ENCODE results near the gene ZSCAN25.
"Not testable (repeated sequence)": the region's sequence is repeated elsewhere in the genome, so short reads cannot be mapped to it uniquely, and the experiment has no call there.

The ZSCAN25 gene

GRCh38 chr7:99616359-99617191, at the start of gene ZSCAN25:
Gene ZSCAN25, plus strand, starts transcription at chr7:99616946. Its CDS starts 2,661 bp downstream, at chr7:99619607.
- peak; percentile 70 to 73 for DNase-seq (ENCODE audit: low read depth in 2 of 2, low spot score in 1 of 2)

- not testable (repeated sequence) for DNase-seq (ENCODE audit: low read depth in 2 of 2, low spot score in 1 of 2)
These were observed 48.0 kb upstream of the ZSCAN25 start for GRCh38 chr7:99568770-99569169.

DNA sequence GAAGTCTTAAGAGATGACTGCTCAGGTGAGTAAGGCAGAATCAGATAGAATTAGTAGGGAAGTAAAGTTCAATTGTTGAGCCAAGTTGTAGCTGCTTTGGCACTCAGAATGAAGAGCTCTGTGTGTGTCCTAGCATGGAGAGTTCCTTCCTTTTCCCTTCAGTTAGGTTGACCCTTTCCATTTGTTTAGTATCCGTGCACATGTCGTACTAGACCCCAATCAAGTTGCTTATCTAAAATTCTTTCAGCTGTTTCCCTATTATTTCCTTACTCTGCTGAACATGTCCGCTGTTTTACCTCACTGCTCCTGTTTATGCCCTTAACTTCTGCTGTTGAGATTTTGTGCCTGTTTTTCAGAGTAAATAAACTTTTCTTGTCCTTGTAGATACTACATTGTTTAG, 45.0 kb upstream of the ZSCAN25 start:
- no peak for DNase-seq (ENCODE audit: low read depth in 2 of 2, low spot score in 1 of 2)

- DNase-seq (ENCODE audit: low read depth in 2 of 2, low spot score in 1 of 2): no peak
These were observed 43.5 kb upstream of the ZSCAN25 start for GRCh38 chr7:99573257-99573656.

DNA sequence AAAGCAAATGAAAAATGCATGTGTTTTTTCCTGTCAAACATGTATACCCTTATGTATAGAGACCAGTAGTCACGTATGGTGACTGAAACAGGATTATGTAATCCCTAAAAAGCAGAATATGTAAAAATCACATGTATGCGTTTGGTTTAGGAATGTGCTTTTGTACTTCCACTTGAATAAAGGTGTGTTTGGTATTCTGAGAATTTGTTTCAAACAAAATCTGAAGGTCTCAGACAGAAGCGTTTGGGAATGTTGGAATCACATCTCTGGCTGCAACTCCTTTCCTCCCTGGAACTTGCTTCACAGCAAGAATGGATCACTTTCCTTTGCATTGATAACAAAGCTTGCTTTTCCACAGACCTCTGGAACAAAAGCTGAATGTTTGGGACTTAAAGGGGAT, 40.5 kb upstream of the ZSCAN25 start:
- DNase-seq (ENCODE audit: low read depth in 2 of 2, low spot score in 1 of 2): no peak

GRCh38 chr7:99579281-99579955, 37.3 kb upstream of the ZSCAN25 start:
- DNase-seq (ENCODE audit: low read depth in 2 of 2, low spot score in 1 of 2): no peak

GRCh38 chr7:99579956-99580777, 36.6 kb upstream of the ZSCAN25 start:
- peak in 1 of 2 donors; percentile 43 for DNase-seq (ENCODE audit: low read depth in 2 of 2, low spot score in 1 of 2)

GRCh38 chr7:99580778-99581332, 35.9 kb upstream of the ZSCAN25 start:
- DNase-seq (ENCODE audit: low read depth in 2 of 2, low spot score in 1 of 2): not testable (repeated sequence)

DNA sequence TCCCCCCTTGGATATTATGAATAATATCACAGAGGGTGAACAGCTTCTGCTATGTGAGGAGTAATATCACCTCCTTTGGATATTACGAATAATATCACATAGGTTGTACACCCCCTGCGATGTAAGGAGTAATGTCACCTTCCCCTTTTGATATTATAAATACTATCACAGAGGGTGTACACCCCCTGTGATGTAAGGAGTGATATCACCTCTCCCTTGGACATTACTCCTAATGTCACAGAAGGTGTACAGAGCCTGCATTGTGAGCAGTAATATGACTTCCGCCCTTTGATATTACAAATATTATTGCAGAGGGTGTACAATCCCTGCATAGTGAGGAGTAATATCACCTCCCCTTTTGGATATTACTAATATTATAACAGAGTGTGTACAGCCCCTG, 27.9 kb upstream of the ZSCAN25 start:
- no peak for DNase-seq (ENCODE audit: low read depth in 2 of 2, low spot score in 1 of 2)

- no peak for DNase-seq (ENCODE audit: low read depth in 2 of 2, low spot score in 1 of 2)
These were observed 21.6 kb upstream of the ZSCAN25 start for GRCh38 chr7:99594948-99595745.

DNA sequence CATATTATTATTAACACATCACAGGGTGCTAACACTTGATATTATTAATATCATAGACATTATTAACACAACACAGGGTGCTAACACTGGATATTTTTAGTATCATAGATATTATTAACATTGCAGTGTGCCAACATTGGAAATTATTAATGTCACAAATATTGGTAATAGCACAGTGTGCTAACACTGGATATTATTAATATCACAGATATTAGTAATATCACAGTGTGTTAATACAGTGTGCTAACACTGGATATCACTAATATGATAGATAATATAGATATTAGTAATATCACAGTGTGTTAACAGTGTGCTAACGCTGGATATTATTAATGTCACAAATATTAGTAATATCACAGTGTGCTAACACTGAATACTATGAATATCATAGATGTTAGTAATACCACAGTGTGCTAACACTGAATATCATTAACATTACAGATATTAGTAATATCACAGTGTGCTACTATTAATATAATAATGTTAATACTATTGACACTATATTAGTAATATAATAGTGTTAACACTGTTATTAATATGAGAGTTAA, 20.3 kb upstream of the ZSCAN25 start:
- DNase-seq (ENCODE audit: low read depth in 2 of 2, low spot score in 1 of 2): no peak

DNA sequence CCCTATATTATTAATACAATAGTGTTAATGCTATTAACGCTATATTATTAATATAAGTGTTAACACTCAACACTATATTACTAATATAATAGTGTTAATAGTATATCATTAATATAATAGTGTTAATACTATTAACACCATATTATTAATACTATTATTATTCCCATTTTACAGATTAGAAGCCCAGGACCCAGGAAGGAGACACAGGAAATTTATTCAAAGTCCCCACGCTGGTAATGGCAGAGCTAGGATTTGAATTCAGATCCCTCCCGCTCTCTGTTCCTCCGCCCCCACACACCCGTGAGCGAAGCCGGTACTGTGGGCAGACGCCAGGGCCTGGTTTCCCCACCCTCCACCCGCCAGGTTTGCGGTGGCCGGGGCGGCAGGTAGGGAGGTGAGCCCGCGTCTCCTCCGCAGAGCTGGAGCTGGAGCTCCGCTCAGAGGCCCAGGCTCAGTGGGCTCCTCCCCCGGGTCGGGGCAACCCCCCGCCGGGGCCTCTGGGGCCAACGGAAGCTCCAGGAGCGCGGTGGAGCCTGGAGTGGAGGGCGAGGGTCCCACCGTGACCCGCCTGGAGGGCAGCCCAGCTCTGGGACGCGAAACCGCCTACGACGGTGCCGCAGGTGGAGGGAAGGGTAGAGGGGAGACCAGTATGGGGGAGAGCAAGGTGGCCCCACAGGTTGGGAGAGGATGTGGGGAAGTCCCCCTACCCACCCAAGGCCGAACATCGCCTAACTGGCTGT, 18.8 kb upstream of the ZSCAN25 start, which contains the start of gene TMEM225B:
Gene TMEM225B (plus strand): TSS at position 506 of the 740 bp plus-strand sequence. CDS start 6,122 bp downstream, outside the sequence.
- no peak for DNase-seq (ENCODE audit: low read depth in 2 of 2, low spot score in 1 of 2)

DNA sequence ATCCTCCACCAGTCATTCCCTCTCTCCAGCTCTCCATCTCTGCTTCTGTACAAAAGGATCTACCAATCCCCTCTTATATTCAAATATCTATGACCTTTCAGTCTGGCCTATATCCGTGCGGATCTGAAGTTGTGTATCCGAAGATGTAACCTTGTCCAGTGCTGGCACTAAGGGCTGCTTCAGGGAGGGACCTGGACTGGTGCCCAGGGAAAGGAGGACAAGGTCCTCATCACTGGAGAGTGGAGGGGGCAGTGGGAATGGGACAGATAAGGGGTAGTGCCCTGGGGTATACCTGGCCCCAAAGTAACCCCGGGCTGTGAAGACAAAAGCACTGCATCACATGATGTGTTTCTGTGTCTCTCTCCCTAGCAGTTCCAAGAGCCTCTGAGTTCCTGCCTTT, 16.9 kb upstream of the ZSCAN25 start:
- DNase-seq (ENCODE audit: low read depth in 2 of 2, low spot score in 1 of 2): no peak

- DNase-seq (ENCODE audit: low read depth in 2 of 2, low spot score in 1 of 2): no peak
These were observed 15.0 kb upstream of the ZSCAN25 start for GRCh38 chr7:99601656-99602310.

DNA sequence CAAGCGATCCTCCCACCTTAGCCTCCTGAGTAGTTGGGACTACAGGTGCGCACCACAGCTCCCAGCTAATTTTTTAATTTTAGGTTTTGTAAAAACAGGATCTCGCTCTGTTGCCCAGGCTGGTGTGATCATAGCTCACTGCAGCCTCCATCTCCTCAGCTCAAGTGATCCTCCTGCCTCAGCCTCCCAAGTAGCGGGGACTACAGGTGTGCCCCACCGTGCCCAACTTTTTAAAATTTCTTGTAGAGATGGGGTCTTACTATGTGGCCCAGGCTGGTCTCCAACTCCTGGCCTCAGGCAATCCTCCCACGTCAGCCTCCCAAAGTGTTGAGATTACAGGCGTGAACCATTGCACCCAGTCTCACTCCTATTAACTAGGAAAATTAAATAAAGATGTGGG, 11.2 kb upstream of the ZSCAN25 start:
- DNase-seq (ENCODE audit: low read depth in 2 of 2, low spot score in 1 of 2): no peak

GRCh38 chr7:99606531-99606930, 10.2 kb upstream of the ZSCAN25 start:
- DNase-seq (ENCODE audit: low read depth in 2 of 2, low spot score in 1 of 2): no peak

DNA sequence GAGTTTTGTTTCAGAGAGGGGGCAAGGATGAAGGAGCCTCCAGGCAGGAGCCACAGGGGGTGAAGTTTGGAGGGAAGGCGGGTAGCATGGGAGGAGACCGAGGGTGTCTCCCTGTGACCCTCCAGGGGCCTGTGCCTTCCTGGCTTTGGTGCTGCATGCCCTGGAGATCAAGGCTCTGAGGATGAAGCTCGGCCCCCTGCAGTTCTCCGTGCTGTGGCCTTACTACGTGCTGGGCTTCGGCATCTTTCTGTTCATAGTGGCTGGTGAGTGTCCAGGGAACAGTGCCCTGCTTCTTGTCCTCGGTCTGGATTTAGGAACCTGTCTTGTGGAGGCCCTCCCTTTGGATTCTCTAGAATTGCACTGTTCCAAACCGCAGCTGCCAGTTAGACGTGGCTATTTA, 9.2 kb upstream of the ZSCAN25 start:
- DNase-seq (ENCODE audit: low read depth in 2 of 2, low spot score in 1 of 2): no peak

DNA sequence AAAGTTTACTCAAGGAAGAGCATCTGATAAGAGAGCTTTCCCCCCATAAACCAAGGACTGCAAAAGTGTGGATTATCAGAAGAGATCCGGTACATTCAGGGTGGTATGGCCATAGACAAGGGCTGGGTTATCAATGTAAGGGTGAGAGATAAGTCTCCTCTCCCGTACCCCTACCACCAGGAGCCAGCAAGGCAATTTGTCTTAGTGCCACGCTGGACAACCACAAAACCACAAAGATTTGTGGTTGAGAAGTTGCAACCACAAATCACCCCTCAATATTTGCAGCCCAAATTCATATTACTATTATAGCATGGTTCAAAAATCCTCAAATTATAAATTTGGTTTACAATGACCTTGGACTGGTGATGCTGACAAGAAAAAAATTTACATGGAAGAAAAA, 2.3 kb upstream of the ZSCAN25 start:
- no peak for DNase-seq (ENCODE audit: low read depth in 2 of 2, low spot score in 1 of 2)

DNA sequence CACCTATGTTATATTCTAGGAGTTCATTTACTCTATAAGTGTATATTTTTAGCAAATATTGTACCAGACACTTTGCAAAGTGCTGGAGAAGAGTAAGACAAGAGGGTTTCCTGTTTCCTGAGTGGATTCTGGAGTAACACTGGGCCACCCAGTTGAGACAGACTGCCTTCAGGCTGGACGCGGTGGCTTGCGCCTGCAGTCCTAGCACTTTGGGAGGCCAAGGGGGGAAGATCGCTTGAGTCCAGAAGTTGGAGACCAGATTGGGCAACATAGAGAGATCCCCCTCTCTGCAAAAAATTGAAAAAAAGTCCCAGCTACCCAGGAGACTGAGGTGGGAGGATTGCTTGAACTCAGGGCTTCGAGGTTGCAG, 772 bp upstream of the ZSCAN25 start:
- DNase-seq (ENCODE audit: low read depth in 2 of 2, low spot score in 1 of 2): no peak
